GM19463 (cell line): ENCODE data around the gene TNPO2.
A peak's percentile ranks its signal among the peaks of the same experiment; 100 is the strongest.
"Not testable (repeated sequence)": the region's sequence is repeated elsewhere in the genome, so short reads cannot be mapped to it uniquely, and the experiment has no call there.

Experiments used
- ATAC-seq: cut with Tn5 transposase; IDR thresholded peaks from one replicate; pipeline ENCODE4 v1.9.1; 2021; ENCODE audit warnings: mild to moderate bottlenecking, moderate library complexity; ENCODE audit not compliant: unreplicated experiment

The TNPO2 gene

DNA sequence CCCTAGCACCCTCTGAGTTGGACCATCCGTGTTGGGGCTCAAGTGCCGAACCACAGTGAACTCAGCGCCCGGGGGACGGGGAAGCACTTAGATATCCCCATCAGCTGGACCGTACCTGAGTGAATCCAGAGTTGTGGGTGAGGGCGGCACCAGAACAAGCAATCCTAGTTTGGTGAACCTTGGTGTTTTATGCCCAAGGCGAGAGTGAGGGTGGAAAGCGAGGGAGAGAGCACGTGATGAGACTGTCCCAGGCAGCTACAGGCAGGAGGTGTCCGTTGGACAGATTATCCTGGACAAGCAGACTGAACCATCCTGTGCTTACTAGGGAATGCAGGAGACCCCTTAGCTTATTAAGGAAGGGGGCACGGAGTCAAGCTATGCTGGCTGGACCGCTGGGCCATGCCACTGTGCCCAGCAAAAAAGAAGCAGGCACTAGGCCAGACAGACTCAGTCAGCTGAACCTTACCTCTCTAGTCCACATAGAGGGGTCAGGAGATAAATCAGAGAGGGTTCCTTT, 14.2 kb upstream of the TNPO2 start:
- ATAC-seq, result no peak

DNA sequence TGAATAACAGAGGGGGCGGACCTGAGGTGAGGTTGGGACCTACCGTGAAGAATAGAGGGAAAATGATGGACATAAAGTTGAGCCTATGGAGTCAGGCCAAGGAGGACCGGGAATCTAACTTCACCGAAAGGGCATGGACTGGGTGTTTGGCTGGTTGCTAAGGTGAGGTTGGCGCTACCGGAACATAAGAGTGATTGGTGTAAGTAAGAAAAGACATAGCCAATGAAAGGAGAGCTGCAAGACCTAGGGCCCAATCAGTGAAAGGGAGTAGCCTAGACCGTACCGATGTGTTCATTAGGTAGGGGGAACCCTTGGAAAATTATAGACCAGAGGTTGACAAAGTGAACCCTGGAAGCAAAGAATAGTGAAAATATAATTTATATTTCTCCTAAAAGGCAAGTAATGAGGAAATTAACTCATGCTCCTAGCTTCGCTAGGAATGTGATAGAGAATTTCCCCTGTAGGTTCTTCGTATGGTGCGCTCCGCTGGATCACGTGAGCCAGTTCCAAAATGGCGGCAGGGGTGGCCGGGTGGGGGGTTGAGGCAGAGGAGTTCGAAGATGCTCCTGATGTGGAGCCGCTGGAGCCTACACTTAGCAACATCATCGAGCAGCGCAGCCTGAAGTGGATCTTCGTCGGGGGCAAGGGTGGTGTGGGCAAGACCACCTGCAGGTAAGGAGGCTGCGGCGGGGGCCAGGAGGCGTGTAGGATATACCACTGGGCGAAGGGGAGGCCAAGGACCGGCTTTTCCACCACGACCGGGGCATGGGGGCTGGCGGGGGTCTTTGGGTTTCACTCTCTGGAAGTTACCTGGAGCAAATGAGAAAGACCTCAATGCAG, 13.5 kb upstream of the TNPO2 start, which contains the start of gene GET3:
TSS of gene GET3 (plus strand) at position 503 of the 840 bp plus-strand sequence. CDS start at position 512, 9 bp downstream.
- ATAC-seq, result peak; percentile 75

DNA sequence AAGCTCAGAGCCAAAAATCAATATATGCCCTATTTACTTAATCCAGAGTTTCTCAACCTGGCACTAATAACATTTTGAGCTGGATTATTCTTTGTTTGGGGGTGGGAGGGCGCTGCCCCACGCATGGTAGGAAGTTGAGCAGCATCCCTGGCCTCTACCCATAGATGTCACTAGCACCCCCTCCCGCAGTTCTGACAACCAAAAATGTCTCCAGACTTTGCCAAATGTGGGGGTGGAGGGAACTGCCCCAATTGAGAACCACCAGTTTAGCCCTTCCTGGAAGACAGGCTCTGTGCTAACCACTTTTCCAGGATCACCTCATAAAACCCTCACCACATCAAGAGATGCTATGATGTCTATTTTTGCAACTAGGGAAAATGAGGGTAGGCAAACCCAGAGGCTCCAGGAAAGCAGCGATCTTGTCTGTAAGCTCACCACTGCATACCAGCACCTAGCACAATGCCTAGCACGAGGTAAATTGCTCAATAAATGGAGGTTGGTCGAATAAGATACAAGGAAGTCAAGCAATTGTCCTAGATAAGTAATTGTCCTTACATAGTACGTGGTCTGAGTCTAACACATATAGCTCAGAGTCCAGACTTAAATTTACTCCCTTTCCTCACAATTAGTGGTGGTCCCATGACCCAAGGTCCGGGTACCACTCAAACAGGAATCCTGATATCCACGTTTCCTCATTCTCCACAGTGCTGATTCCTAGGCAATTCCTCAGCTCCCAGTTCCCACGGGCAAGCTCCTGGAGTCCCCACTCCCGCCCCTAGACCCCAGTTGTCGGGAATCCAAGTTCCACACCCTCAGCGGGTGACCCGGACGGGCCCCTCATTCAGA, 9.9 kb upstream of the TNPO2 start:
- no peak for ATAC-seq

DNA sequence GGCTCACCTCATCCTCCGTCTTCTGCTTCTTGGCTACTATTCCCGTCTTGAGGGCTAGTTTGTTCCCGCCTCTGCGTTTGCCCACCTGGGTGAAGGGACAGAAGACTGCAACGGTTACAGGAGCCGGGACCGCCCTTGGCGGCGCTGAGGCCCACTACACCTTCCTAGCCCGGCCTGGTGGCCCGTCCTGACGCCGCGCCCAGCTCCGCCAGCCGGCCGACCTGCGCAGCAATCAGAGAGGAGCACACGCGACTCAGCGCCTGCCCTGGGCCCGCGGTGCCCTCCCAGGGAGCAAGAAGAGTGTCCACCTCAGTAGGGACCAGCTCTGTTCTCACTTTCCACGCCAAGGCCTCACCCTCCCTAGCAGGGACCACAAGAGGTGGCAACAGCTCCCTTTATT, 7.6 kb upstream of the TNPO2 start:
- no peak for ATAC-seq

DNA sequence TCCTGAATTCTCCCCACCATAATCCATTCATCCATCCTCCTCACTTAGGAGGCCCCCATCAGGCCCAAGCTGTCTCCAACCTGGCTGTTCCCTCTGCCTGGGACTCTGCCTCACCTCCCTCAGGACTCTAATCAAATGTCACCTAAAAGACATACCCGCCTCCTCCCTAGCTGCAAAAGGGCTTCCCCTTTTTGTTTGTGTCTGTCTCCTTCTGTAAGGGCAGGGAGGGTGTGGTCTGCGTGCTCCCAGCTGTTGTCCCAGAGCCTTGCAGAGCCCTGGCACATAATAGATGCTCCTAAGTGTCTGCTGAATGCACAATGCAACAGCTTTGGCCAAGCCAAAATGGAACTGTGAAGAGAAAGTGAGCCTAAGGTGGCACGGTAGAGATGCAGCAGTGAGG, 6.3 kb upstream of the TNPO2 start:
- no peak for ATAC-seq

DNA sequence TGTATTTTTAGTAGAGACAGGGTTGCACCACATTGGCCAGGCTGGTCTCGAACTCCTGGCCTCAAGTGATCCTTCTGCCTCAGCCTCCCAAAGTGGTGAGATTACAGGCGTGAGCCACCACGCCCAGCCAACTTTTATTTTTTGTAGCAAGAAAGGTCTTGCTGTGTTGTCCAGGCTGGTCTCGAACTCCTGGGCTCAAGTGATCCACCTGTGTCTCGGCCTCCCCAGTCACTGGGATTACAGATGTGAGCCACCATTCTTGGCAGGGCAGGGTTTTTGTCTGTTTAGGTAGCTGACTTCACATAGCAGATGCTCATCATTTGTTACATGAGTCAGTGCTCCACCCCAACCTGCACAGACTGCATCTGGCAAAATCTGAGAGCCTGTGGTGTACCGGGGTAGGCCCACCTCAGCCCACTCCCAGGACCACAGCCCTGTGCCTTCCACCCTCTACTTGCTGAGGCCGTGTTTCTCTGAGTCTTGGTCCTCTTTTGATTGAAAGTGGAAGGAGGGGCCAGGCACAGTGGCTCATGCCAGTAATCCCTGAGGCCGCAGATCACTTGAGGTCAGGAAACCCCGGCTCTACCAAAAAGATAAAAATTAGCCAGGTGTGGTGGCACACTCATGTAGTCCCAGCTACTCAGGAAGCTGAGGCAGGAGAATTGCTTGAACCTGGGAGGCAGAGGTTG, 4.2 kb upstream of the TNPO2 start:
- ATAC-seq, result no peak

DNA sequence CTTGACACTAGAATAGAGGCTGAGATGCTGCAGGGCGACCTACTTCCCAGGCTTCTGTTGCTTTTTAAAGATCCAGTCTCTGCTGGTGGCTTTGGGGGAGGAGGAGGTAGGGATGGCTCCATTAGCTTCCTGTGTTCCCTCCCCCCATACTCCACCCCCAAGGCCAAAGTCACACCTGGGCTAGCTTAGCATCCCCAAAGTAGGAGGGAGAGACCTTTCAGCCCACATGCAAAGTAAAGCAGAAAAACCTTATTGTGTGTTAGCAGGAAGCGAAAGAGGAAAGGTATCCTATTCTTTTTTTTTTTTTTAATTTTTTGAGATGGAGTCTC, 3.2 kb upstream of the TNPO2 start:
- ATAC-seq, result no peak

DNA sequence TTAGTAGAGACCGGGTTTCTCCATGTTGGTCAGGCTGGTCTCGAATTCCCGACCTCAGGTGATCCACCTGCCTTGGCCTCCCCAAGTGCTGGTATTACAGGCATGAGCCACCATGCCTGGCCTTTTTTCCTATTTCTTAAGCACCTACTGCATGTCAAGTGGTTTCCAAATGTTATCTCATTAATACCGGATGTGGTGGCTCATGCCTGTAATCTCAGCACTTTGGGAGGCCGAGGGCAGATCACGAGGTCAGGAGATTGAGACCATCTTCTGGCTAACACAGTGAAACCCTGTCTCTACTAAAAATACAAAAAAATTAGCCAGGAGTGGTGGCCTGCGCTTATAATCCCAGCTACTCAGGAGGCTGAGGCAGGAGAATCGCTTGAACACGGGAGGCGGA, 1.9 kb upstream of the TNPO2 start:
- ATAC-seq, result not testable (repeated sequence)

DNA sequence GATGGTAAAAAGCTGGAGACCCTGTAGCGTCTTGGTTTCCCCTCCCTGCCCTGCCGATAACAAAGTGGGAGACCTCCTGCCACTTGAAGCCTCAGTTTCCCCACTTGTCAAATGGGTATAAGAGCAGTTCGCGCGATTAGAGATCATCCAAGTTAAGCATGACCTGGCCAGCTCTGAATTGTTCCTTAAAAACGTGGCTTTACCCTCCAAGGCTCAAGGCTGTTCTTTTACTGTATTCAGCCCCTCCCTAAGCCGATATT, 421 bp downstream of the TNPO2 start:
- no peak for ATAC-seq

DNA sequence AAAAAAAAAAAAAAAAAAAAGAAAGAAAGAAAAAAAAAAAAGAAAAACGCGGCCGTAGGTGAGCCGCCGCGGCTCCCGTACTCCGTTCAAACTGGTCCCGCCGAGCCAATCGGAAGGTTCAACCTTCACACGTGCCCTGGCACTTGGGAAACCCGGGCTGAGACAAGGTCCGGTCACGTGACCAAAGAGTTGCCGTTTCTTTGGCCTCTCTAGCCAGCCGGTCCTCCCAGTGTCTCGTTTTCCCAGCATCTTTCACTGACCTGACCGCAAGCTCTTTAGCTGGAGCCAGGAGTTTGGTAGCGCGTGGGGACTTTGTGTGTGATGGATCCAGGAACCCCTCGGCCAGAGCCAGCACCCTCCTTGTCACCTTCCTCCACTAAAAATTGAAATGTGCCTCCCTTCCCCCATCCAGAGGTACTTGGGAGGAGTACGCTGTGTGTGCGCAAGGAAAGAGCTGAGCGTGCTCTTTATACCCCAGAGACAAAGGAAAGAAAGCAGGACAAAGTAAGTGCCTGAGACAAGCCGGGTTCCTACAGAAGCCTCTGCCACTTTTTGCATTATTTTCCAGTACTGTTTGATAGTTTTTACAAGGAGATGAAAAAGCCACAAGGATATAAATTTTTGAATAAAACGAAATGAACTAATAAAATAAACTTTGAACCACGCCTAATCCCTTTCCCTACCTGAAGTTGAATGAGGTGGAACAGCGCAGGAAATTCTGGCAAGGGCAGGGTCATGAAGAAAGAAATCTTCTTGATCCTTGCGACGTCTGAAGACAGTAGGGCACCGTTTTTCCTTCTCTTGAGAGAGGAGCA, 959 bp downstream of the TNPO2 start:
- ATAC-seq, result peak; percentile 72

DNA sequence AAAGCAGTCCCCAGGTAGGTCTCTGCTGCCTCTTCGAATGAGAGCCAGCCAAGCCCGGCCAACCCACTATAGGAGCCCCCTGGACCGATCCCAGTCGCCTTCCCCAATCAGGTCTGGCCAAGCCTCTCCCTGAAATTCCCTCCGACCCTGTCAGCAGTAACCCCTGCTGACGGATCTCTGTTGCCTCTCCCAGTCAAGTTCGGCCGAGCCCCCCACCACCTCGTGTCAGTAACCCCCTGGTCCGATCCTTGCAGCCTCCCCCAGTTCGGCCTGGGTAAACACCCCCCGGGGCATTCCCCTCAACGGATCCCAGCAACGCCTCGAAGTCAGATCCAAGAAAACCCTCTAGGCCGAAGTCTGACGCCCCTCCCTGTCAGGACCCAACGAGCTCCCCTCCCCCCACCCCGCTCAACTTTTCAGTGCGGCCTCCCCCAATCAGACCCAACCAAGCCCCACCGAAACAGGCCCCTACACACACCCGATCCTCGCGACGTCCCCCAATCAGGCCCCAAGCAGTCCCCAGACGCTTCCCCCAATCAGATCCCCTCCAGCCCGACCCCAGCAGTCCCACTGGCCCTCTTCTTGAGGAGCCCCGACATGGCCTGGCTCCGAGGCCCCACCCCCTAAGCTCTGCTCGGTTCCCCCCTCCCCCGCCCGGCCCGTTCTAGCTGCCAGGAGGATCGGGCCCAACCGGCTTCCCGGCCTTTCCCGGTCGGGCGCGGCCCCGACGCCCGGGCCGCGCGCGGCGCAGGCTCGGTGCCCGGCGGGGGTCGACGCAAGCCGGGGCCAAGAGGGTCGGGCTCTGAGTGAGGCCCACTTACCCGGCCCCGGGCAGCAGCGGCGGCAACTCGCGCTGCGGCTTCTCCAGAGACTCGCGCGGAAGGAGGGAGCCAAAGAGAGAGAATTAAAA, 1.8 kb downstream of the TNPO2 start:
- ATAC-seq, result no peak

DNA sequence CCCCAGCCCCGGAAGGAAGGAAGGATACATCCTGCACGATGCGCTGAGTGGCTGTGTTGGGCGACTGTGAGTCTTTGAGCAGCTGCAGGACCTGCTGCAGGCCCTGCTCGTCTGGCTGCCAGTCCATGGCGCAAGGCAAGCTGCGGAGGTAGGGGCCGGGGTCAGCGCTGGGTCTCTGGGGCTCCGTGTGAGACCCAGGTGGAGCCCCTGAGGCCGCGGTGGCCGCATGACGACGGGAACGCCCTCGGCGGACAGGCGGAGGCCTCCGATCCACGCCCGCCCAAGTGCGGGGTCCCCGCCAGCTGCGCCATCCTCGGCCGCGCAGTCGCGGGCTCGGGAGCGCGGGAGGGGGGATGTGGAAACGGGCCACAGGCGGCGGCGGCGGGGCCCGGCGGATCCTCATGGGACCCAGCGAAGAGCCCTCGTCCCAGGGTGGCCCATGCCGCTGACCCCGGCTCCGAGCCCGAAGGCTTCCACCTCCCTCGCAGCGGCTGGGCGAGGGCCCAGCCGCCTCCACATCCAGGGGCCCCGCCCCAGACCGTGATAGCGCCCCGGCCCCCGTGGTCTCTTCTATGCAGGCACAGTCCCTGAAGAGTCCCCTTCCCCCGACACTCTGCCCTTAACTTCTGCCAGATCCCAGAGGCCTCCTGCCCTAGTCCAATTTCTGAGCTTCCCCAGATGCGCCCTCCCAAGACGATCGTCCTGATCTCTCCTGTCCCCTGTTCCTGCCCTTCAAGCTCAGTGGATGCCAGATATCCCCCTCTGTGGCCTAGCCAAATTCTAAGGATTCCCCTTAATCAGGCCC, 2.7 kb downstream of the TNPO2 start:
- no peak for ATAC-seq

DNA sequence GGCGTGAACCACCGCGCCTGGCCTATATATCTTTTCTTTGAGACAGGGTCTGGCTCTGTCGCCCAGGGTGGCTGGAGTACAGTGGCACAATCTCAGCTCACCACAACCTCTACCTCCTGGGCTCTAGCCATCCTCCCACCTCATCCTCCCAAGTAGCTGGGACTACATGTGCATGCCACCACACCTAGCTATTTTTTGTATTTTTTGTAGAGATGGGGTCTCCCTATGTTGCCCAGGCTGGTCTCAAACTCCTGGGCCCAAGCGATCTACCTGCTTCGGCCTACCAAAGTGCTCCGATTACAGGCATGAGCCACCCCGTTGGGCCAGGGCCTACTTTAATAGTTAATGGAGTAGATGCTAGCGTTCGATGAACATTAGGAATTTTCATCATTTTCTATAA, 3.4 kb downstream of the TNPO2 start:
- ATAC-seq, result no peak

DNA sequence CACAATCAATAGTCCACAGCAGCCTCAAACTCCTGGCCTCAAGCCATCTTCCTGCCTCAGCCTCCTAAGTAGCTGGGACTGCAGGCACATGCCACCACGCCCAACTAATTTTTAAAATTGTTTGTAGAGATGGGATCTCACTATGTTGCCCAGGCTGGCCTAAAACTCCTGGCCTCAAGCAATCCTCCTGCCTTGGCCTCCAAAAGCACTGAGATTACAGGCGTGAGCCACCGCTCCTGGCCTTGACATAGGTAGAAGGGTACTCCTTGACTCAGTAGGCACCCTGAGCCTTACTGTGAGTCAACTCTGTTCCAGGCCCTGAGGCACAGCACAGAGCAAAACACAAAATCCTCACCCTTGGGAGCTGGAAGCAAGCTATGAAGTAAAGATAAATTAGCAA, 7.8 kb downstream of the TNPO2 start:
- no peak for ATAC-seq

DNA sequence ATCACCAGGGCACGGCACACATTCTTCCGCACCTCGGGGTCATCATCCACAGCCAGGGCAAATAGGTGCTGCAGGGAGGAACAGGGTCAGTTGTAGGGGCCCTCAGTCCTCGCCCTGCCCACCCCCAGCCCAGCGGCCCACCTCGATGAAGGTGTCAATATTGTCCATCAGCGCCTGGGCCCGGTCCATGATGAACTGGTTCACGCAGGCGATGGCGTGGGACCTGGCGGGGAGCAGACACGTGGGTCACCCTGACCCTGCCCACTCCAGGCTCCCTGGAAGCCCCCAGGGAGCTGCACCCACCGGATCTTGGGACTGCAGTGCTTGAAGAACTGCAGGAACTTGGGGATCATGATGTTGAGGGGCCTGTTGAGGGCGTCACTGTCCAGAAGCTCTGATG, 8.6 kb downstream of the TNPO2 start:
- ATAC-seq, result no peak

DNA sequence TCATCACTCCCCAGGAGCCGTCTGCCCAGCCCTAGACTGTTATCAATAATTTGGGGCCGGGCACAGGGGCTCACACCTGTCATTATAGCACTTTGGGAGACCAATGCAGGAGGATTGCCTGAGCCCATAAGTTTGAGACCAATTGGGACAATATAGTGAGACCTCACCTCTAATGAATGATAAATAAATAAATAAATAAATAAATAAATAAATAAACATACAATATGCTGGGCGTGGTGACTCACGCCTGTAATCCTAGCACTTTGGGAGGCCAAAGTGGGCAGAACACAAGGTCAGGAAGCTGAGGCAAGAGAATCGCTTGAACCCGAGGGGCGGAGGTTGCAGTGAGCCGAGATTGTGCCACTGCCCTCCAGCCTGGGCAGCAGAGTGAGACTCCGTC, 10.4 kb downstream of the TNPO2 start:
- not testable (repeated sequence) for ATAC-seq

DNA sequence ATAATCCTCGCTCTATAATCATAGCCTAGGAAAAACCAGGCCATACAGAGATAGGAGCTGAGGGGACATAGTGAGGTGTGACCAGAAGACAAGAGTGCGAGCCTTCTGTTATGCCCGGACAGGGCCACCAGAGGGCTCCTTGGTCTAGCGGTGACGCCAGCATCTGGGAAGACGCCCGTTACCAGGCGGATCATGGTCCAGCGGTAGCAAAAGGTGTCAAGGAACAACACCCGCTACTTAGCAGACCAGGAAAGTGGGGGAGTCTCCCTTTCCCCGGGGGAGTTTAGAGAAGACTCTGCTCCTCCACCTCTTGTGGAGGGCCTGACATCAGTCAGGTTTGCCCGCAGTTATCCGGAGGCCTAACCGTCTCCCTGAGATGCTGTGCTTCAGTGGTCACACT, 11.7 kb downstream of the TNPO2 start:
- ATAC-seq, result not testable (repeated sequence)

DNA sequence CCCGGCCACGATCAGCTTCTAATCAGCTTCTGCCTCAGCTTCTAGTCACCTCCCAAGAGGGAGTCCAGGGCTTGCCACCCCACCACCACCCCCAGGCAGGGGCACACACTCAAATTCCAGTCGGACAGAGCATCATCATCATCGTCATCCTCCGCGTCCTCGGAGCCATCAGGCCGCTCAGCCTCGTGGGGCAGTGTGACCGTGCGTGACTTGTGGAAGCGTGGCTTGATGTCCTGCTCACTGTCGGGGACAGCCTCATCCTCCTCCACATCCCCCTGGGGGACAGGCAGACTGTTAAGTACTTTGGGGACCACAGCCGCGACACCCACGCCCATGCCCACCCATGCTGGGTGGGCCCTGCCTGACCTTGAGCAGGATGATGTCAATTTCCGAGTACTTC, 12.5 kb downstream of the TNPO2 start:
- no peak for ATAC-seq

DNA sequence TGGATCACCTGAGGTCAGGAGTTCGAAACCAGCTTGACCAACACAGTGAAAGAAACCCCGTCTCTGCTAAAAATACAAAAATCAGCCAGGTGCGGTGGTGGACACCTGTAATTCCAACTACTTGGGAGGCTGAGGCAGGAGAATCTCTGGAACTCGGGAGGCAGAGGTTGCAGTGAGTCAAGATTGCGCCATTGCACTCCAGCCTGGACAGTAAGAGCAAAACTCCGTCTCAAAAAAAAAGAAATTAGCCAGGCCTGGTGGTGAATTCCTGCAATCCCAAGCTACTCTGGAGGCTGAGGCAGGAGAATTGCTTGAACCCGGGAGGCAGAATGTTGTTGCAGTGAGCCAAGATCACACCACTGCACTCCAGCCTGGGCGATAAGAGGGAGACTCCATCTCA, 15.1 kb downstream of the TNPO2 start:
- ATAC-seq, result no peak
